ENCODE measurements around the gene AMOTL2.

Gene AMOTL2

DNA sequence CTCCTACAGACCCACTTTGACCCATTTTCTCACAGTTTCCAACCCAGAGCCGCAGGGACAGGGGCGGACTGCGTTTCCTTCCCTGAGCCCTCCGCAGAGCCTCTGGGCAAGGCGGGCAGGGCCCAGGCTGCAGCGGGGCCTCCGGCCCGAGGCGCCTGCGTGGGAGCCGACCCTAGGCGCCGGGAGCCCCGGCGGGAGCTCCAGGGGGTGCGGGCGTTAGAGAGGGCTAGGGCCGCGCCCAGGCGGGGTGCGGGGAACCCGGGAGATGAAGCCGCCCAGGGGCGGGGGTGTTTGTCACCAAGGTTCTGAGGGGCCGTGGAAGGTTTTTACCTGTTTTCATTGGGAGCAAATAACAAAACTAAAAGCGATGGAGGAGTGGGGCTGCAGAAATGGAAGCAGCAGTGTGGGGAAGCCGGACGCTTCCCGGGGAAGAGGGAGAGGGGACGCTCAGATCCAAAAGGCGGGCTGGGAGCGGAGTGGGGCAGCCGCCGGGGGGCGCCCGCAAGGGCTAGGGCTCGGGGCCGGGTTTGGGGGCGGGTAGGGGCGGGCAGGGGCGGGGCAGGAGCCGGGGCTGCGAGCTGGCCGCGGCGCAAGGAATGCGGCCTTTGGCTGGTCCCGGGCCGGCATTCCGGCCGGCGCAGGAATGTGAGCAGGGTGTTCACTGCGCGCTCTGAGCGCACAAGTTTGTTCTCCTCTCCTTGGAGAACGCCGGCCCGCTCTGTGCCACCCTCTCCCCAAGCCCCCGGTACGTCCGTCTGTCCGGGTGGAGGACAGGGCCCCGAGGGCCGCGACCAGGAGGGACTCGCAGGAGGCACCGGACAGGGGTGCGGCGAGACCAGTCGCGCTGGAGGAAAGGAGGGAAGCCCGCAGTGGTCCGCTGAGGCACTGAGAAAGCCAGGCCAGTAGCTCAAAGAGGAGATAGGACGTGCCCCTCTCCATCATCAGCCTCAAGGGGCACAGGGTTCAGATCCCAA lies 61.1 kb downstream of the AMOTL2 start:
- H3K27me3 ChIP-seq (ENCODE audit: control insufficient read depth in 1 of 2, insufficient read depth in 2 of 2, low read length in 2 of 2): no peaks in the 10 kb centered on the region

GRCh38 chr3:134312072-134312872 lies 62.0 kb downstream of the AMOTL2 start:
- H3K27ac ChIP-seq (ENCODE audit: low read length): peak overlapping the region; percentile 86
- H3K4me1 ChIP-seq (ENCODE audit: control insufficient read depth, insufficient read depth, low read length): peaks cover 52% of the 10 kb centered on the region
- no peaks in the 10 kb centered on the region for H3K36me3 ChIP-seq (ENCODE audit: control insufficient read depth in 2 of 2, insufficient read depth in 2 of 2, low read length in 2 of 2)
- H3K9me3 ChIP-seq (ENCODE audit: control insufficient read depth in 2 of 2, low read length in 2 of 2): no peaks in the 10 kb centered on the region
- no peak overlapping the region for H3K4me3 ChIP-seq (ENCODE audit: low read length in 2 of 2)
- H3K27me3 ChIP-seq (ENCODE audit: control insufficient read depth in 1 of 2, insufficient read depth in 2 of 2, low read length in 2 of 2): no peaks in the 10 kb centered on the region
- peak overlapping the region in 1 of 2 donors; percentile 24 for H3K9ac ChIP-seq (ENCODE audit: low read length in 2 of 2)

More for the DNA sequence above, 61.1 kb downstream of the AMOTL2 start:
- peak overlapping the region; percentile 86 for H3K27ac ChIP-seq (ENCODE audit: low read length)
- H3K4me1 ChIP-seq (ENCODE audit: control insufficient read depth, insufficient read depth, low read length): peaks cover 47% of the 10 kb centered on the region
- no peaks in the 10 kb centered on the region for H3K36me3 ChIP-seq (ENCODE audit: control insufficient read depth in 2 of 2, insufficient read depth in 2 of 2, low read length in 2 of 2)
- peak overlapping the region; percentile 86 to 90 for H3K9ac ChIP-seq (ENCODE audit: low read length in 2 of 2)
- H3K9me3 ChIP-seq (ENCODE audit: control insufficient read depth in 2 of 2, low read length in 2 of 2): no peaks in the 10 kb centered on the region
- H3K4me3 ChIP-seq (ENCODE audit: low read length in 2 of 2): peak overlapping the region; percentile 69 to 77

GRCh38 chr3:134311693-134312071 lies 62.6 kb downstream of the AMOTL2 start:
- Histone ChIP-seq H3K27me3 (ENCODE audit: control insufficient read depth in 1 of 2, insufficient read depth in 2 of 2, low read length in 2 of 2) (no peaks in the 10 kb centered on the region), H3K9me3 (ENCODE audit: control insufficient read depth in 2 of 2, low read length in 2 of 2) (no peaks in the 10 kb centered on the region), H3K27ac (ENCODE audit: low read length) (peak overlapping the region; percentile 86), H3K36me3 (ENCODE audit: control insufficient read depth in 2 of 2, insufficient read depth in 2 of 2, low read length in 2 of 2) (no peaks in the 10 kb centered on the region), H3K9ac (ENCODE audit: low read length in 2 of 2) (peak overlapping the region in 1 of 2 donors; percentile 5), H3K4me1 (ENCODE audit: control insufficient read depth, insufficient read depth, low read length) (peaks cover 52% of the 10 kb centered on the region), H3K4me3 (ENCODE audit: low read length in 2 of 2) (no peak overlapping the region)

DNA sequence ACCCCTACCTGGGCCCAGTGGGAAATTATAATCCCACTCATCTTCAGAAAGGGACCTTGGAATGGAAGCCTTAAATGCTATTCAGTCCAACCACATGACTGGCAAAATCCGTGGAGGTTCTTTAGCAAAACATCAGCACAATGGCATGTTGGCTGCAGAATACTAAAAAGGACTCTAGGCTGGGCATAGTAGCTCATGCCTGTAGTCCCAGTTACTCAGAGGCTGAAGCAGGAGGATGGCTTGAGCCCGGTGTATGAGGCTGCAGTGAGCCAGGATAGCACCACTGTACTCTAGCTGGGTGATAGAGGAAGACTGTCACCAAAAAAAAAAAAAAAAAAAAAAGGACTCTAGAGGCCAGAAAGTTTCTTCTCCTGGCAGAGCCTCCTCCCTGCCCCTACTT lies 63.0 kb downstream of the AMOTL2 start:
- H3K9ac ChIP-seq (ENCODE audit: low read length in 2 of 2): no peak overlapping the region
- H3K27ac ChIP-seq (ENCODE audit: low read length): peak overlapping the region; percentile 86
- H3K4me1 ChIP-seq (ENCODE audit: control insufficient read depth, insufficient read depth, low read length): peaks cover 52% of the 10 kb centered on the region
- no peaks in the 10 kb centered on the region for H3K9me3 ChIP-seq (ENCODE audit: control insufficient read depth in 2 of 2, low read length in 2 of 2)
- H3K36me3 ChIP-seq (ENCODE audit: control insufficient read depth in 2 of 2, insufficient read depth in 2 of 2, low read length in 2 of 2): no peaks in the 10 kb centered on the region
- no peak overlapping the region for H3K4me3 ChIP-seq (ENCODE audit: low read length in 2 of 2)
- H3K27me3 ChIP-seq (ENCODE audit: control insufficient read depth in 1 of 2, insufficient read depth in 2 of 2, low read length in 2 of 2): no peaks in the 10 kb centered on the region

GRCh38 chr3:134309987-134310700 lies 64.1 kb downstream of the AMOTL2 start:
- H3K4me1 ChIP-seq (ENCODE audit: control insufficient read depth, insufficient read depth, low read length): peaks cover 47% of the 10 kb centered on the region
- H3K9ac ChIP-seq (ENCODE audit: low read length in 2 of 2): no peak overlapping the region
- no peaks in the 10 kb centered on the region for H3K27me3 ChIP-seq (ENCODE audit: control insufficient read depth in 1 of 2, insufficient read depth in 2 of 2, low read length in 2 of 2)
- H3K36me3 ChIP-seq (ENCODE audit: control insufficient read depth in 2 of 2, insufficient read depth in 2 of 2, low read length in 2 of 2): no peaks in the 10 kb centered on the region
- H3K9me3 ChIP-seq (ENCODE audit: control insufficient read depth in 2 of 2, low read length in 2 of 2): no peaks in the 10 kb centered on the region
- H3K27ac ChIP-seq (ENCODE audit: low read length): peak overlapping the region; percentile 11
- no peak overlapping the region for H3K4me3 ChIP-seq (ENCODE audit: low read length in 2 of 2)

GRCh38 chr3:134308350-134308891 lies 65.8 kb downstream of the AMOTL2 start:
- H3K4me3 ChIP-seq (ENCODE audit: low read length in 2 of 2): peak overlapping the region; percentile 7 to 67
- peaks cover 31% of the 10 kb centered on the region for H3K4me1 ChIP-seq (ENCODE audit: control insufficient read depth, insufficient read depth, low read length)
- H3K9me3 ChIP-seq (ENCODE audit: control insufficient read depth in 2 of 2, low read length in 2 of 2): no peaks in the 10 kb centered on the region
- no peaks in the 10 kb centered on the region for H3K36me3 ChIP-seq (ENCODE audit: control insufficient read depth in 2 of 2, insufficient read depth in 2 of 2, low read length in 2 of 2)
- H3K9ac ChIP-seq (ENCODE audit: low read length in 2 of 2): peak overlapping the region in 1 of 2 donors; percentile 42
- H3K27me3 ChIP-seq (ENCODE audit: control insufficient read depth in 1 of 2, insufficient read depth in 2 of 2, low read length in 2 of 2): no peaks in the 10 kb centered on the region
- peak overlapping the region; percentile 58 for H3K27ac ChIP-seq (ENCODE audit: low read length)

- Histone ChIP-seq H3K4me1 (ENCODE audit: control insufficient read depth, insufficient read depth, low read length) (peaks cover 24% of the 10 kb centered on the region), H3K27ac (ENCODE audit: low read length) (no peak overlapping the region), H3K9ac (ENCODE audit: low read length in 2 of 2) (no peak overlapping the region)
Measured at GRCh38 chr3:134307425-134307824, 66.8 kb downstream of the AMOTL2 start.

DNA sequence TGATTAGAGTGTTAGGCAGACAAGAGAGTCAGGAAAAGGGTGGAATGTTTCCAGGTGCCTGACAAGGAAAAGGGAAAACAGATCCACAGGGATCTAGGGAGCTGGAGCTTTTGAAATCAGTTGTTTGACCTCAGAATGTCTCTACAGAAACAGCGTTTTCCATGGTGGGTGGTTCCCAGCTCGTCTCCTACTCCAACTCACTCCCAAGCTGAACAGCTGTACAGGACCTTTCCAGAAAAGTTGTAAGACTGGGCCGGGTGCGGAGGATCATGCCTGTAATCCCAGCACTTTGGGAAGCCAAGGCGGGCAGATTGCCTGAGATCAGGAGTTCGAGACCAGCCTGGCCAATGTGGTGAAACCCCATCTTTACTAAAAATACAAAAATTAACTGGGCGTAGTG lies 67.9 kb downstream of the AMOTL2 start:
- Histone ChIP-seq H3K4me1 (ENCODE audit: control insufficient read depth, insufficient read depth, low read length) (peaks cover 14% of the 10 kb centered on the region), H3K9ac (ENCODE audit: low read length in 2 of 2) (no peak overlapping the region)

More at GRCh38 chr3:134307425-134307824, 66.8 kb downstream of the AMOTL2 start:
- H3K4me3 ChIP-seq (ENCODE audit: low read length in 2 of 2): no peak overlapping the region
- H3K27me3 ChIP-seq (ENCODE audit: control insufficient read depth in 1 of 2, insufficient read depth in 2 of 2, low read length in 2 of 2): no peaks in the 10 kb centered on the region
- no peaks in the 10 kb centered on the region for H3K36me3 ChIP-seq (ENCODE audit: control insufficient read depth in 2 of 2, insufficient read depth in 2 of 2, low read length in 2 of 2)
- no peaks in the 10 kb centered on the region for H3K9me3 ChIP-seq (ENCODE audit: control insufficient read depth in 2 of 2, low read length in 2 of 2)

More for the DNA sequence above, 67.9 kb downstream of the AMOTL2 start:
- Histone ChIP-seq H3K9me3 (ENCODE audit: control insufficient read depth in 2 of 2, low read length in 2 of 2) (no peaks in the 10 kb centered on the region), H3K27ac (ENCODE audit: low read length) (no peak overlapping the region), H3K27me3 (ENCODE audit: control insufficient read depth in 1 of 2, insufficient read depth in 2 of 2, low read length in 2 of 2) (no peaks in the 10 kb centered on the region), H3K36me3 (ENCODE audit: control insufficient read depth in 2 of 2, insufficient read depth in 2 of 2, low read length in 2 of 2) (no peaks in the 10 kb centered on the region), H3K4me3 (ENCODE audit: low read length in 2 of 2) (no peak overlapping the region)
